Ishikawa (cell line): ENCODE results near the gene M1AP.

ENCODE experiments used
- CEBPB ChIP-seq: IDR thresholded peaks from 2 replicates; pipeline ENCODE4 v1.6.1; 2012
- CREB1 ChIP-seq: IDR thresholded peaks from 2 replicates; pipeline ENCODE4 v1.6.1; 2012; ENCODE audit warnings: low read depth
- EGR1 ChIP-seq: IDR thresholded peaks from 2 replicates; pipeline ENCODE4 v1.6.1; 2012
- EP300 ChIP-seq: IDR thresholded peaks from 2 replicates; pipeline ENCODE4 v1.6.1; 2012; ENCODE audit warnings: borderline replicate concordance
- FOXM1 ChIP-seq: IDR thresholded peaks from 2 replicates; pipeline ENCODE4 v1.6.1; 2012; ENCODE audit warnings: low read depth, borderline replicate concordance
- NFIC ChIP-seq: IDR thresholded peaks from 2 replicates; pipeline ENCODE4 v1.6.1; 2012
- RAD21 ChIP-seq: IDR thresholded peaks from 2 replicates; pipeline ENCODE4 v1.6.1; 2012; ENCODE audit warnings: low read depth
- TAF1 ChIP-seq: IDR thresholded peaks from 2 replicates; pipeline ENCODE4 v1.6.1; 2012; ENCODE audit warnings: low read depth, mild to moderate bottlenecking
- TCF12 ChIP-seq: IDR thresholded peaks from 2 replicates; pipeline ENCODE4 v1.6.1; 2012; ENCODE audit warnings: low read depth
- TEAD4 ChIP-seq: IDR thresholded peaks from 2 replicates; pipeline ENCODE4 v1.6.1; 2012
- YY1 ChIP-seq: IDR thresholded peaks from 2 replicates; pipeline ENCODE4 v1.6.1; 2012; ENCODE audit warnings: low read depth
- ZBTB7A ChIP-seq: IDR thresholded peaks from 2 replicates; pipeline ENCODE4 v1.6.1; 2012; ENCODE audit warnings: low read depth
- TF ChIP-seq, protein P1 (sequence below): IDR thresholded peaks from 2 replicates; pipeline ENCODE4 v1.6.1; 2012
- TF ChIP-seq, protein P2 (sequence below): IDR thresholded peaks from 2 replicates; pipeline ENCODE4 v1.6.1; 2012; ENCODE audit warnings: low read depth, mild to moderate bottlenecking
- TF ChIP-seq, protein P3 (sequence below): IDR thresholded peaks from 2 replicates; pipeline ENCODE4 v1.6.1; 2012

M1AP gene

DNA sequence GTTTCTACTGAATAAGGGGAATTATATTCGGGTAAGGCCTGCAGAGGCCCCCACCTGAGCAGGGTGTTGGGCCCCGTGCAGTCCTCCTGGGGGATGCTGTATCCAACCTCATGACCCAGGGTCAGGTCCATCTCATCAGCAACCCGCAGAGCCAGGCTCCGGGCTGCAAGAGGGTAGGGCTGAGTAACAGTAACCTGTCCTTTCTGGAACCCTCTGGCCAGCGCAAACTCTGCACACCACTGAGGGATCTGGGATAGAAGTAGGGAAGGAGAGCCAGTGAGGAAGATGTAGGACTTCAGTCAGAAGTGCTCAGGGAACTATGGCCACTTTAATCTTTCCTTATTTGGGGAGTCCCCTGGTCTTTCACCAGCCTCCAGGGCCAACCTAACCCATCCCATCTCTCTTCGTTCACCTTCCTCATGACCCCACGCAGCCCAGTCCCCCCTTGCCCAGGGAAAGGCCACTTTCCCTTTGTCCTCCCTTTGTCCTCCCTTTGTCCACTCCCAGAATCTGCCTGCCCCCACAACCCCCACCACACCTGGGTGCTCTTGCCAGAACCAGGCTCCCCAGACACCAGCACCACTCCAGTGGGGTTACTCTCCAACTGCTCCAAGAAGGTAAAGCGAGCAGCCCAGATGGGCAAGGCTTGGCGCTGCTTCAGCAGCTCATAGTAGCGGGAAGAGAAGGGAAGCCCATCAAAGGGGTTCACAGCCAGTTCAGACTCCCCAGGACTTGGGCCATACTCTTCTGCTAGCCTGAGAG lies 123.0 kb downstream of the M1AP start:
- TF ChIP-seq ZBTB7A (no peak), TEAD4 (no peak), EP300 (no peak), CREB1 (no peak)
- TF ChIP-seq, protein P1, sequence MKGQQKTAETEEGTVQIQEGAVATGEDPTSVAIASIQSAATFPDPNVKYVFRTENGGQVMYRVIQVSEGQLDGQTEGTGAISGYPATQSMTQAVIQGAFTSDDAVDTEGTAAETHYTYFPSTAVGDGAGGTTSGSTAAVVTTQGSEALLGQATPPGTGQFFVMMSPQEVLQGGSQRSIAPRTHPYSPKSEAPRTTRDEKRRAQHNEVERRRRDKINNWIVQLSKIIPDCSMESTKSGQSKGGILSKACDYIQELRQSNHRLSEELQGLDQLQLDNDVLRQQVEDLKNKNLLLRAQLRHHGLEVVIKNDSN, result no peak

DNA sequence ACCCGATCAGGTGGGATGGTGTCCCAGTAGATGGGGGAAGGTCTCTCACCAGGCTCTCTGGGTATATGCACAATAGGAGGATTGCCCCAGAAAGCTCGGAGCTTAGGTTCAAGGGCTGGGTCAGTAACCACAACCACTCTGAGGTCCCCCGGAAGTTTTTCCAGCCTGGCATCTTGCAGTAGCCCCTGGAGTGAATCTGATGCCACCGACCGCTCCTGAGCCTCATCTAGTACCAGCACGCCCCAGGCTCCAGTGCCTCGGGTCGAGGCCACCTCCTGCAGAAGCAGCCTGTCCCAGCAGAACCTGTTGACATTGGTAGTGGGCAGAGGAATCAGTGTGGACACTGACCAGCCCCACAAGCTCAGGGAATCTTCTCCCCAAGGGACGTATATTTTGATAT lies 124.1 kb downstream of the M1AP start:
- TF ChIP-seq EGR1 (no peak), ZBTB7A (no peak), FOXM1 (no peak), CREB1 (no peak), CEBPB (no peak), TCF12 (no peak), NFIC (no peak), EP300 (no peak), TAF1 (no peak), TEAD4 (no peak)
- TF ChIP-seq, protein P2, sequence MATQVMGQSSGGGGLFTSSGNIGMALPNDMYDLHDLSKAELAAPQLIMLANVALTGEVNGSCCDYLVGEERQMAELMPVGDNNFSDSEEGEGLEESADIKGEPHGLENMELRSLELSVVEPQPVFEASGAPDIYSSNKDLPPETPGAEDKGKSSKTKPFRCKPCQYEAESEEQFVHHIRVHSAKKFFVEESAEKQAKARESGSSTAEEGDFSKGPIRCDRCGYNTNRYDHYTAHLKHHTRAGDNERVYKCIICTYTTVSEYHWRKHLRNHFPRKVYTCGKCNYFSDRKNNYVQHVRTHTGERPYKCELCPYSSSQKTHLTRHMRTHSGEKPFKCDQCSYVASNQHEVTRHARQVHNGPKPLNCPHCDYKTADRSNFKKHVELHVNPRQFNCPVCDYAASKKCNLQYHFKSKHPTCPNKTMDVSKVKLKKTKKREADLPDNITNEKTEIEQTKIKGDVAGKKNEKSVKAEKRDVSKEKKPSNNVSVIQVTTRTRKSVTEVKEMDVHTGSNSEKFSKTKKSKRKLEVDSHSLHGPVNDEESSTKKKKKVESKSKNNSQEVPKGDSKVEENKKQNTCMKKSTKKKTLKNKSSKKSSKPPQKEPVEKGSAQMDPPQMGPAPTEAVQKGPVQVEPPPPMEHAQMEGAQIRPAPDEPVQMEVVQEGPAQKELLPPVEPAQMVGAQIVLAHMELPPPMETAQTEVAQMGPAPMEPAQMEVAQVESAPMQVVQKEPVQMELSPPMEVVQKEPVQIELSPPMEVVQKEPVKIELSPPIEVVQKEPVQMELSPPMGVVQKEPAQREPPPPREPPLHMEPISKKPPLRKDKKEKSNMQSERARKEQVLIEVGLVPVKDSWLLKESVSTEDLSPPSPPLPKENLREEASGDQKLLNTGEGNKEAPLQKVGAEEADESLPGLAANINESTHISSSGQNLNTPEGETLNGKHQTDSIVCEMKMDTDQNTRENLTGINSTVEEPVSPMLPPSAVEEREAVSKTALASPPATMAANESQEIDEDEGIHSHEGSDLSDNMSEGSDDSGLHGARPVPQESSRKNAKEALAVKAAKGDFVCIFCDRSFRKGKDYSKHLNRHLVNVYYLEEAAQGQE, result no peak
- TF ChIP-seq, protein P3, sequence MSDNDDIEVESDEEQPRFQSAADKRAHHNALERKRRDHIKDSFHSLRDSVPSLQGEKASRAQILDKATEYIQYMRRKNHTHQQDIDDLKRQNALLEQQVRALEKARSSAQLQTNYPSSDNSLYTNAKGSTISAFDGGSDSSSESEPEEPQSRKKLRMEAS, result no peak

DNA sequence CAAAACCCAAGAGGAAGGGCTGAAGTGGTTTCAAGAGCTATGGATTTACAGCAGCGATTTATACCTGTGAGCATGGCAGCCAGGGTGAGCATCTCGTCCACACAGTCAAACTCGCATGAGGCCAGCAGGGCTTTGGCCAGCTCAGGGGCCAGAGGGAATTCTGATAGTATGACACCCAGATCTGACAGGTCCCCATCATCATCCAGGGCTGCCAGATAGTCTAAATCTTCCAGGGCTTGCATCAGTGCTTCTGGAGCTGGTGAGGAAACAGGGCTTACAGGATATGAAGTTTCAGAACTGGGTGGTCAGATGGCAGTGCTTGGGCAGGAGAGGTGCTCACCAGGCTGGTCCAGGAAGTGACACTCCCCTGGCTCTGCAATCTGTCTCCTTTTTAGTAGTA lies 125.6 kb downstream of the M1AP start:
- TF ChIP-seq TAF1 (no peak), ZBTB7A (no peak), YY1 (no peak), TEAD4 (no peak), NFIC (no peak), EGR1 (no peak), TCF12 (no peak), RAD21 (no peak), CREB1 (no peak), CEBPB (no peak), FOXM1 (no peak)
- TF ChIP-seq, protein P2, result no peak
- TF ChIP-seq, protein P1, result no peak
- TF ChIP-seq, protein P3, result no peak

DNA sequence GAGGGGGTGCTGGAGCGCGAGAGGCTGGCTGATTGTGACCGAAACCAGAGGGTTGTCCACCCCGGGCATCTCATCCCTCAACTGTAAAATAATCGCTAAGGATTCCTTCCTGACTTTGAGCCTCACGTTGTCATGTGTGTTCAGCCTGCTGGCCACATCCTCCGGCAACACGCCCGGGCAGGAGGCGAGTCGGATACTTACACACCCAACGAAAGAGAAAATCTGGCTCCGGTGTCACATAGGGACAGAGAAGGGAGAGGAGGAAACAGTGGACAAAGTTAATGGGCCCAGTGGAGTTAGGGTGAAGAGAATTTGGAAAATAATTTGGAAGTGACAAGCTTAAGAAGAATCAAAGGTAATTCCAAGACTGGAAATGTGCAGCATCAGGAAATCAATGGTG lies 131.5 kb downstream of the M1AP start:
- TF ChIP-seq FOXM1 (no peak), TEAD4 (no peak), YY1 (no peak), NFIC (no peak), RAD21 (no peak), CREB1 (no peak), EGR1 (no peak), TCF12 (no peak), EP300 (no peak), TAF1 (no peak), CEBPB (no peak), ZBTB7A (no peak)
- TF ChIP-seq, protein P3, result no peak
- TF ChIP-seq, protein P1, result no peak
- TF ChIP-seq, protein P2, result no peak
